ENCODE measurements around the gene PDE8B. TPM values are rescaled to one million over a fixed set of nuclear protein-coding genes. Genes with fewer than 3 reads are reported as not detected.

Gene PDE8B
- polyA plus RNA-seq, 1 donor (not counting 4 experiments of a cell fraction or from before 2014, with no cell fraction given), result not detected

DNA sequence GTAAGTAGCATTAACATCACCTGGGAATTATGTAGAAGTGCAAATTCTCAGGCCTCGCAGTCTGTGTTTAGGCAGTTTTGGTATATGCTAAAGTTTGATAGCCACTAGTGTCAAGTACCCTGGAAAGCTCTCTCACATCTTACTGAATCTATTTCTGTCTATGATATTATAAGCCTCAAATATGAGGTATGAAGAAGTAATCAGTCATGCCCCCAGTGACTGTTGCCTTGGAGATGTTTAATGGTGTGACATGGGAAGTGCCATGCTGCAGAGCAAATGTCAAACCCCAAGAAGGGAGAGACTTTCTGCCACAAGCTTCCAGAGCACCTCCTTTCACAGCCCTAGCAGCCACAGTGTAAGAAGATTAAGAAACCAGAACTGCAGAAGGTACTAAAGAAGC lies 9.8 kb upstream of the PDE8B start:
- Histone ChIP-seq H3K79me2 (ENCODE audit: control insufficient read depth, insufficient read depth, low read length) (no peaks in the 10 kb centered on the region), H3K4me1 (ENCODE audit: control insufficient read depth, extremely low read depth, insufficient read depth, low read length) (no peaks in the 10 kb centered on the region), H3K9ac (ENCODE audit: control insufficient read depth, extremely low read depth, insufficient read depth, low read length) (no peak overlapping the region), H3K9me1 (ENCODE audit: control insufficient read depth, extremely low read depth, insufficient read depth, low read length) (no peaks in the 10 kb centered on the region), H4K20me1 (ENCODE audit: control insufficient read depth, extremely low read depth, insufficient read depth, low read length) (no peaks in the 10 kb centered on the region), H3K4me2 (ENCODE audit: control insufficient read depth, extremely low read depth, insufficient read depth, low read depth, low read length) (no peak overlapping the region), H3K27ac (ENCODE audit: control insufficient read depth, insufficient read depth, low read length) (no peak overlapping the region), H3K27me3 (ENCODE audit: control insufficient read depth, extremely low read depth, insufficient read depth, low read length) (no peaks in the 10 kb centered on the region), H3K4me3 (ENCODE audit: control insufficient read depth in 2 of 3, extremely low read depth in 1 of 3, insufficient read depth in 2 of 3, low read depth in 1 of 3, low read length in 3 of 3) (no peak overlapping the region), H3K9me3 (ENCODE audit: control insufficient read depth, low read depth, low read length) (no peaks in the 10 kb centered on the region), H2AFZ (ENCODE audit: control insufficient read depth, low read length) (no peak overlapping the region), H3K36me3 (ENCODE audit: control insufficient read depth in 2 of 2, extremely low read depth in 1 of 2, insufficient read depth in 2 of 2, low read length in 2 of 2) (no peaks in the 10 kb centered on the region)
- TF ChIP-seq, protein P1, sequence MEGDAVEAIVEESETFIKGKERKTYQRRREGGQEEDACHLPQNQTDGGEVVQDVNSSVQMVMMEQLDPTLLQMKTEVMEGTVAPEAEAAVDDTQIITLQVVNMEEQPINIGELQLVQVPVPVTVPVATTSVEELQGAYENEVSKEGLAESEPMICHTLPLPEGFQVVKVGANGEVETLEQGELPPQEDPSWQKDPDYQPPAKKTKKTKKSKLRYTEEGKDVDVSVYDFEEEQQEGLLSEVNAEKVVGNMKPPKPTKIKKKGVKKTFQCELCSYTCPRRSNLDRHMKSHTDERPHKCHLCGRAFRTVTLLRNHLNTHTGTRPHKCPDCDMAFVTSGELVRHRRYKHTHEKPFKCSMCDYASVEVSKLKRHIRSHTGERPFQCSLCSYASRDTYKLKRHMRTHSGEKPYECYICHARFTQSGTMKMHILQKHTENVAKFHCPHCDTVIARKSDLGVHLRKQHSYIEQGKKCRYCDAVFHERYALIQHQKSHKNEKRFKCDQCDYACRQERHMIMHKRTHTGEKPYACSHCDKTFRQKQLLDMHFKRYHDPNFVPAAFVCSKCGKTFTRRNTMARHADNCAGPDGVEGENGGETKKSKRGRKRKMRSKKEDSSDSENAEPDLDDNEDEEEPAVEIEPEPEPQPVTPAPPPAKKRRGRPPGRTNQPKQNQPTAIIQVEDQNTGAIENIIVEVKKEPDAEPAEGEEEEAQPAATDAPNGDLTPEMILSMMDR (optimal IDR thresholded peaks at IDR 0.05 in 1 of 3, IDR thresholded peaks at IDR 0.05 in 1 of 3, conservative IDR thresholded peaks at IDR 0.05 in 1 of 3; ENCODE audit: extremely low read depth in 1 of 3, insufficient read depth in 2 of 3, low read length in 3 of 3), result no peak
- TF ChIP-seq EZH2 (IDR thresholded peaks at IDR 0.05; ENCODE audit: low read length), result no peak
- dilution Hi-C loops (cut with MboI; ENCODE audit: extremely low pct_ligation_motif_present, low sequenced_read_pairs), result no loop called here
- FAIRE-seq (no peak), DNase-seq (ENCODE audit: low read depth, low spot score) (no peak)

- H3K9ac ChIP-seq (ENCODE audit: control insufficient read depth, extremely low read depth, insufficient read depth, low read length), result no peak overlapping the region
- no peaks in the 10 kb centered on the region for H3K4me1 ChIP-seq (ENCODE audit: control insufficient read depth, extremely low read depth, insufficient read depth, low read length)
- no peak overlapping the region for H3K27ac ChIP-seq (ENCODE audit: control insufficient read depth, insufficient read depth, low read length)
- peaks cover 4% of the 10 kb centered on the region for H3K27me3 ChIP-seq (ENCODE audit: control insufficient read depth, extremely low read depth, insufficient read depth, low read length)
- no peaks in the 10 kb centered on the region for H3K79me2 ChIP-seq (ENCODE audit: control insufficient read depth, insufficient read depth, low read length)
- H2AFZ ChIP-seq (ENCODE audit: control insufficient read depth, low read length), result no peak overlapping the region
- no peak for TF ChIP-seq EZH2 (IDR thresholded peaks at IDR 0.05; ENCODE audit: low read length)
- TF ChIP-seq, protein P1 (optimal IDR thresholded peaks at IDR 0.05 in 1 of 3, IDR thresholded peaks at IDR 0.05 in 1 of 3, conservative IDR thresholded peaks at IDR 0.05 in 1 of 3; ENCODE audit: extremely low read depth in 1 of 3, insufficient read depth in 2 of 3, low read length in 3 of 3), result no peak
- no peak overlapping the region for H3K4me3 ChIP-seq (ENCODE audit: control insufficient read depth in 2 of 3, extremely low read depth in 1 of 3, insufficient read depth in 2 of 3, low read depth in 1 of 3, low read length in 3 of 3)
- DNase-seq (ENCODE audit: low read depth, low spot score) (no peak), FAIRE-seq (no peak)
- no peaks in the 10 kb centered on the region for H3K36me3 ChIP-seq (ENCODE audit: control insufficient read depth in 2 of 2, extremely low read depth in 1 of 2, insufficient read depth in 2 of 2, low read length in 2 of 2)
- no peaks in the 10 kb centered on the region for H3K9me3 ChIP-seq (ENCODE audit: control insufficient read depth, low read depth, low read length)
- no peaks in the 10 kb centered on the region for H3K9me1 ChIP-seq (ENCODE audit: control insufficient read depth, extremely low read depth, insufficient read depth, low read length)
- H3K4me2 ChIP-seq (ENCODE audit: control insufficient read depth, extremely low read depth, insufficient read depth, low read depth, low read length), result no peak overlapping the region
- dilution Hi-C loops (cut with MboI; ENCODE audit: extremely low pct_ligation_motif_present, low sequenced_read_pairs), result no loop called here
- H4K20me1 ChIP-seq (ENCODE audit: control insufficient read depth, extremely low read depth, insufficient read depth, low read length), result no peaks in the 10 kb centered on the region
These were observed 8.3 kb upstream of the PDE8B start for GRCh38 chr5:77202145-77202544.

All from keratinocyte (primary cell).